GM12878 (cell line): Measurements from ENCODE around the gene ME3.

Experiments
- CTCF ChIP-seq, 3 experiments: IDR thresholded peaks in 2 of 3; conservative IDR thresholded peaks in 1 of 3; 2 replicates each; pipeline ENCODE4 v1.5.1; 2011; ENCODE audit warnings: low read depth in 3 of 3, low read length in 3 of 3, mild to moderate bottlenecking in 3 of 3, control low read depth in 2 of 3, moderate library complexity in 2 of 3, inconsistent platforms in 1 of 3, mixed read lengths in 1 of 3; ENCODE audit not compliant: control insufficient read depth in 2 of 3, insufficient read depth in 1 of 3; ENCODE audit errors: extremely low read depth in 1 of 3
- SMC3 ChIP-seq: IDR thresholded peaks from 2 replicates; pipeline ENCODE4 v1.6.1; 2011; ENCODE audit warnings: low read length, improper control_type of control experiment, borderline replicate concordance

GRCh38 chr11:86678296-86678695 is 5.9 kb upstream of the ME3 start:
- TF ChIP-seq CTCF (IDR thresholded peaks at IDR 0.05 in 2 of 3, conservative IDR thresholded peaks at IDR 0.05 in 1 of 3; ENCODE audit: control insufficient read depth in 2 of 3, extremely low read depth in 1 of 3, insufficient read depth in 1 of 3, low read depth in 3 of 3, low read length in 3 of 3) (no peak), SMC3 (no peak)
